HFF-Myc (cell line): ENCODE measurements around the gene UCKL1.
A peak's percentile ranks its signal among the peaks of the same experiment; 100 is the strongest.

Source experiments
- DNase-seq: peaks from one replicate; pipeline ENCODE4 v3.0.0-alpha.2; 2011; ENCODE audit warnings: low read depth; ENCODE audit errors: extremely low read depth
- H3K4me3 ChIP-seq: replicated peaks from 2 replicates; pipeline ENCODE4 v1.5.1; 2011; ENCODE audit warnings: low read depth, mild to moderate bottlenecking, control low read depth, low read length
- TF ChIP-seq, protein P1 (sequence below): IDR thresholded peaks from 2 replicates; pipeline ENCODE4 v1.5.1; 2012; ENCODE audit warnings: mild to moderate bottlenecking, low read depth, low read length, control low read depth; ENCODE audit errors: missing control alignments

The UCKL1 gene

DNA sequence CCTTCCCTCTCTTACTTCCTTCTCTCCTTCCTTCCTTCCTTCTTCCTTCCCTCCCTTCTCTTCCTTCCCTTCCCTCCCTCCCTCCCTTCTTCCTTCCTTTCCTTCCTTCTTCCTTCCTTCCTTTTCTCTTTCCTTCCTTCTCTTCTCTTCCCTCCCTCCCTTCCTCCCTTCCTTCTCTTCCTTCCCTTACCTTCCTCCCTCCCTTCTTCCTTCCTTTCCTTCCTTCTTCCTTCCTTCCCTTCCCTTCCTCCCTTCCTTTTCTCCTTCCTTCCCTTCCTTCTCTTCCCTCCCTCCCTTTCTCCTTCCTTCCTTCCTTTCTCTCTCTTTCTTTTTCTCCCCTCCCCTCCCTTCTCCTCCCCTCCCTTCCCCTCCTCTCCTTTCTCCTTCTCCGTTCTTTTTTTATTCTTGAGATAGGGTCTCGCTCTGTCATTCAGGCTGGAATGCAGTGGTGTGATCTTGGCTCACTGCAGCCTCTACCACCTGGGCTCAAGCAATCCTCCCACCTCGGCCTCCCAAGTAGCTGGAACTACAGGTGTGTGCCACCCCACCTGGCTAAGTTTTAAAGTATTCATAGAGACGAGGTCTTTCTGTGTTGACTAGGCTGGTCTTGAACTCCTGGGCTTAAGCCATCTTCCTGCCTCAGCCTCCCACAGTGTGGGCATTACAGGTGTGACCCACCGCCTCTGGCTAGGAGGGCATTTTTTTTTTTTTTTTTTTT is 14.7 kb upstream of the UCKL1 start:
- TF ChIP-seq, protein P1, sequence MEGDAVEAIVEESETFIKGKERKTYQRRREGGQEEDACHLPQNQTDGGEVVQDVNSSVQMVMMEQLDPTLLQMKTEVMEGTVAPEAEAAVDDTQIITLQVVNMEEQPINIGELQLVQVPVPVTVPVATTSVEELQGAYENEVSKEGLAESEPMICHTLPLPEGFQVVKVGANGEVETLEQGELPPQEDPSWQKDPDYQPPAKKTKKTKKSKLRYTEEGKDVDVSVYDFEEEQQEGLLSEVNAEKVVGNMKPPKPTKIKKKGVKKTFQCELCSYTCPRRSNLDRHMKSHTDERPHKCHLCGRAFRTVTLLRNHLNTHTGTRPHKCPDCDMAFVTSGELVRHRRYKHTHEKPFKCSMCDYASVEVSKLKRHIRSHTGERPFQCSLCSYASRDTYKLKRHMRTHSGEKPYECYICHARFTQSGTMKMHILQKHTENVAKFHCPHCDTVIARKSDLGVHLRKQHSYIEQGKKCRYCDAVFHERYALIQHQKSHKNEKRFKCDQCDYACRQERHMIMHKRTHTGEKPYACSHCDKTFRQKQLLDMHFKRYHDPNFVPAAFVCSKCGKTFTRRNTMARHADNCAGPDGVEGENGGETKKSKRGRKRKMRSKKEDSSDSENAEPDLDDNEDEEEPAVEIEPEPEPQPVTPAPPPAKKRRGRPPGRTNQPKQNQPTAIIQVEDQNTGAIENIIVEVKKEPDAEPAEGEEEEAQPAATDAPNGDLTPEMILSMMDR: no peak
- no peak overlapping the region for H3K4me3 ChIP-seq
- no peak for DNase-seq

DNA sequence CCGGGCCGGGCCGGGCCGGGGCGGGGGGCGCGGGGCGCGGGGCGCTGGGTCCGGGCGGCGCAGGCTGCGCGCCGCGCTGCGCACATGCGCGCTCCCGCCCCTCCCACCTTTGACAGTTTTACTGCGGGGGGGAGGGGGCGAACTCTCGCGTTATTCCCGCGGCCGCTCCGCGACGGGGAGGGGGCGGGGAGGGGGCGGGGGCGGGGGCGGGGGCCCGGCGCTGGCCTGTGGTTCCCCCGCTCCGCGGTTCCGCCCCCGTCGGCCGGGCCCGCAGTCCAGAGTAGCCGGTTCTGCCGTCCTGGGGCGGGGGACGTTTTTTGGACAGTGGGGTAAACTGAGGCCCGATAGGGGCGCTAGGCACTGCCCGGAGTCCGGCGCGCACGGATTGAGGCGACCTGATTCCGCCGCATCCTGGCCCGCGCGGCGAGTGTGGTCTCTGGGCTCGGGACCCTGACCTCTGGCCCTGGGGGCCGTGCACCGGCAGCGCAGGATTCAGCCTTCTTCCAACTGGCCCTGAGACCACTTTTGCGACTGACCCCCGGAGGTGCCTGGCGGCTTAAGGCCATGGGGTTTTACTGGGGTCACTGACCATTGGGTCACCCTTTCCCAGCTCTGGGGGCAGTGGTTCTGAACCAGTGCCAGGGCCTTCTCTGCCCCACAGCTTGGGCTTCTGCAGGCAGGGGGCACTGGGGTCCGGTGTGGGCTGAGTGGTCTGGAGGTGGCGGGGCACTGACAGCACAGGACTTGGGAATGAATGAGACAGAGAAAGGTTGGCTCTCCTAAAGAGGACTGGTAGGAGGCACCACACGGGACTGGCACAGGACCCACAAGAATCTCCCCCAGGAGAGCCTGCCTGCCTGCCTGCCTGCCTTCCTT is 13.9 kb upstream of the UCKL1 start, which contains the start of gene ZNF512B:
ZNF512B (minus strand) TSS at position 93 of the 876 bp plus-strand sequence. CDS start 1,980 bp downstream, outside the sequence.
- DNase-seq: no peak
- TF ChIP-seq, protein P1: no peak
- H3K4me3 ChIP-seq: peak within 1 kb of the TSS; percentile 69

DNA sequence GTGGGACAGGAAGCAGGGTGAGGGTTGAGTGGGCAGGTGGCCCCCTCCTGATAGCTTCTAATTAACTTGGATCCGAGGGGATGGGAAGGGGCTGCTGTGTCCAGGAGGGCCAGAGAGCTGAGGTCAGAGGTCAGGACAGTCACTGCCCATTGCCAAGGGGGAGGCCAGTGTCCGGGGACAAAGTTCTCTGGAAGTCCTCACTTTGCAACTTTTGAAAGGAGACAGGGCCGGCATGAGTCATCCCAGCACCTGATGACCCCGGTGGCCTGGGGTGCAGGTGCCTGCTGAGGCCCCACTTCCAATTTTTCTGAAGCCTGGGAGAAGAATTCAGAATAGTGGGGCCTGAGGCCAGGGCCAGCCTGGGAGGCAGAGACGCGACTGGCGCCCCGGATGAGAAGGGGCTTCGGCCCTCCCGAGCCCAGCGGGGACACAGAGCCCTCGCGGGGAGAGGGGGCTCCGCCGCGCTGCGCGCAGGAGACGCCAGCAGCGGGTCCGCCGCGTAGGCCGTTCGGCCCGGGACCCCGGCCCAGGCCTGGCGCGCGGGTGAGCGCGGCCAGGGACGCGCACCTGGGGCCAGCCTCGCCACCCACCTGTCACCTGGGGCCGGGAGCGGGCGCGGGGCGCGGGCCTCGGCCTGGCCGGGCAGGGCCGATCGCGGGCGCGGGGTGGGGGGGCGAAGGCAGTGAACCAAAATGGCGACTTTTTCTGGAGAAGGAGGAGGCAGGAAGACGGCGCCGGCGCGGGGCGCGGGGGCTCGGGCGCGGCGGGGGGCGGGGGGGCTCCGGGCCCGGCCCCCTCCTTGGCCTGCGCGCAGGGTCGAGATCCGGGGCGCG is 12.9 kb upstream of the UCKL1 start:
- TF ChIP-seq, protein P1: no peak
- peak overlapping the region; percentile 69 for H3K4me3 ChIP-seq
- DNase-seq: no peak

DNA sequence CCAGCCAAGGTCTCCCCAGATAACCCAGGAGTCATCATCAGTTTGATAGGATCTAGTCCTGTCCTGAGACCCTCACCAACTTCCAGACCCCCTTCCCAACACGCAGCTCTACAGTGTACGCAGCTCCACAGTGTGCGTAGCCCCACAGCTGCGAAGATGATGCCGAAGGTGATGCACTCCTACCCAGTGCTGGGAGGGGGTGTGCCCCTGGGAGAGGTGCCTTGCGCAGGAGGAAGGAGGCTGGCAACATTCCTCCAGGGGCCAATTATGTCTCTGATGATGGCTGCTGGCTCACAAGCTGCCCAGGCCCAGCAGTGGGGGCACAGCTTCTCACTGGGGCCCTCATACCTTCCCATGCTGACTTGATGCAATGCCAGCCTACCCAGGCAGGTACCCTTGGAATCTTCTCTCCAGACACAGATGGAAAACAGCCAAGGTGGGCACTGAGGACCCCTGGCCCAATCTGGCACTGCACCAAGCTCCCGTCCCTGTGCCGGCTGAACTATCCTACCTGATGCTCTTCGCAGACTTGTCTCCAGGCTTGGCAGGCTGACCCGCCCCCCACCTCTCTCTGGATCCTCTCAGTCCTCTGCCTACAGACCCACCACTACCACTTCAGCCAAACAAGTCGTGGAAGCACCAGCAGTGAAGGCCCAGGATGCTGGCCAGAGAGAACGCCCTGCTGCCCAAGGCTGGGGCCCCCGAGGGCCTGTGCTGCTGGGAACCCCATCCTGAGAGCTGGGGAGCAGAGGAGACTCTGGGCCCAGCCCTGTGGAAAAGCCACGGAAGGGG is 12.1 kb upstream of the UCKL1 start:
- H3K4me3 ChIP-seq: peak overlapping the region; percentile 69

DNA sequence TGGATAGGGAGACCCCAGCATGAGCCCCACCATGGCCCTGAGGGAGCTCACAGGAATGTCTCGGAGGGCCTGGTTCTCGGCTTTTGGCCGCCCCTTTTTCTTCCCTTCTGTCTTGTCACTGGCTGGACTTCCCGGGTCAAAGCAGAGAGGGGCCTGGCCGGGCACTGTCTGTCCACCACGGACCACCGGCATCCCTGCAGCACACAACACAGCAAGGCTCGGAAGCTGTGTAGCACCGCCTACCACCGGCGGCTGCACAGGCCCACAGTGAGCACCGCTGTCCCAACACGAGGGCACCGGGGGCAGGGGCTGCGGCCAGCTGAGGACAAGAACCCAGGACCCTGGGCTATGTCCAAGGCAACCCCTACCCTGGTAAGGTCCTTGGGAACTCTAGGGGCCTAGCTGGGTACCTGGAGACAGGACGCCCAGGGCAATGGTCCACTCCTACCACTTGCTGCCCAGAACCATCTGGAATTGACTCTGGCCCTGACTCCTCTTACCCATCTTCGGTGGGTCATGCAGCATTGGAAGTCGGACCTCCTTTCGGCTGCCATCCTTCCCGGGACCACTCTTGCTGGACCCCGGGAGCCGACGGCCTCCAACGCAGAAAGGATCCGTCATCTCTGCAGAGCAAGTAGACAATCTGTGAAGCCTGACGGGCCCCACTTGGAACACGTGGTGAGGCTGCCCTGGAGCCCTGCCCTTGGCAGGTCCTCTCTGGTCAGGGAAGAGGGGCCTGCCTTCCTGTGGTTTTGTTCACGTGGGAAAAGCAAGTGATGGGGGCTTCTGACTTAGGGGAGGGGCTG is 11.3 kb upstream of the UCKL1 start:
- H3K4me3 ChIP-seq: no peak overlapping the region
- TF ChIP-seq, protein P1: no peak
- no peak for DNase-seq

More for the DNA sequence above, 12.1 kb upstream of the UCKL1 start:
- DNase-seq: no peak
- TF ChIP-seq, protein P1: no peak
